GM18511 (cell line): ENCODE data around the gene SYT12.

Experiments used
- ATAC-seq: cut with Tn5 transposase; IDR thresholded peaks from one replicate; pipeline ENCODE4 v1.9.1; 2021; ENCODE audit warnings: mild to moderate bottlenecking, moderate library complexity; ENCODE audit not compliant: unreplicated experiment

Gene SYT12

DNA sequence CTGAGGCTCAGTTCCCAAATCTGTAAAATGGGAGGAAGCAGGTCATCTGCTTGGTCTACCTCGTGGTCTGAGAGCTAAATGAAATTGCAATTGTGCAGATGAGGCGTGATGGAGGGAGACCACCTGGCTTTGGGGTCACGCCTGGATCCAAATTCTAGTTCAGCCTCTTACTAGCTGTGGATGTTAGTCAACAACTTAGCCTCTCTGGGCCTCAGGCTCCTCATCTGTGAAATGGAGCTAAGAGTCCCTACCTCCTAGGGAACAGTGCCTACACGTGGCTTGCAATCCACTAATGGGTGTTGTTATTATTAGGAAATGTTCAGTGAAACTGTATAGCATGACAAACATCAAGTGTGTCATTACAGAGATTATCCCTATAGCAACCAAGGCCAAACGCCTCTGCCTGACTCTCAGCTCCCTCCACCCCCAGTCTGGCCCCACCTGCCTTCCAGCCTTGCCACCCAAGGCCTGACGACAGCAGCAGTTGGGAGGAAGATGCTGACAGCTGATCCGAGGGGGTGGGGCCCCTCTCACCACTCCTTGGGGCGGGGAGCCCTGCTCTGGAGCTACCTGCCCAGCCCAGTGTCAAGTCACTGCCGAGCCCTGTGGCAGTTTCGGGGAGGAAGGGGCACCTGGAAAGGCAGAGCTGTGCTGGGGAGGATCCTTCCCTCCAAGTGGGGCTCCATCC is 32.0 kb downstream of the SYT12 start:
- no peak for ATAC-seq

DNA sequence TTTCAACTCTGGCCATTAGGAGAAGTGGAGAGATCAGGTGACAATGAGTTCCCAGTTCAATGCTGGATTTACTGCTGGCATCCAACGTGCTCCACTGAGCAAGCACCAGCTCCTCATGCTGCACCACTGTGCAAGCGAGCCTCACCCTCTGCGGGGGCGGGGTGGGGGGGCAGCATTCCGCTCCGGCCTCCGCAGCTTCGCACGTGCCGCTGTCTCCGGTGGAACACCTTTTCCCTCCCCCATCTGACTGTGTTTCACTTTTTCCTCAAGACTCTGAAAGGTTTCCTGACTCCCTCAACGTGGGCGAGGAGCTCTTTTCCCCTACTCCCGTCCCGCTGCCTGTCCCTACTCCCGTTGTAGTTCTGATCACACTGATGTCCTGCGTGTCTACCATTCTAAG is 32.9 kb downstream of the SYT12 start:
- ATAC-seq = no peak

GRCh38 chr11:67056267-67057204 is 33.6 kb downstream of the SYT12 start, which contains the start of gene RHOD:
RHOD (plus strand) TSS chr11:67056847; CDS start chr11:67056903, 56 bp downstream.
- no peak for ATAC-seq

GRCh38 chr11:67057205-67057672 is 34.3 kb downstream of the SYT12 start:
- ATAC-seq = no peak

- no peak for ATAC-seq
These were observed 35.6 kb downstream of the SYT12 start for GRCh38 chr11:67058506-67058905.

GRCh38 chr11:67059671-67060070 is 36.7 kb downstream of the SYT12 start:
- ATAC-seq = no peak

DNA sequence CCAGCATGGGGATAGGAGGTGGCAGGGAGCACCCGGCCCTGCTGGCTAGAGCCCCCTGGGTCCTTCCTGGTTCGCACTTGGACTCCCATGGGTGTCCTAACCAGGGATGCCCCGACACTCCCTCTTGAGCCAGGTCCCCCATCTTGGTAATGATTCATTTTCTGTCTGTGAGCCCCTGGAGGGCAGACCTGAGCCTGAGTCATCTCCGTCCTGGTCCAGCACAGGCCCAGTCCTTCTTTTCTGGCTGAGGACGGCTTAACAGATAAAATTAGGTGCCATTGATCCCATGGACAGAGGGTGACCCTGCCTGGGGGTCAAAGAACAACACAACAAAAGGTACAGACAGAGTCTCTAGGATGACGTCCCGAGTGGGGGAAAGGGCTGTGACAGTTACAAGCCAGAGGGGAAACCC is 37.2 kb downstream of the SYT12 start:
- no peak for ATAC-seq

- no peak for ATAC-seq
These were observed 39.8 kb downstream of the SYT12 start for GRCh38 chr11:67062526-67063373.

DNA sequence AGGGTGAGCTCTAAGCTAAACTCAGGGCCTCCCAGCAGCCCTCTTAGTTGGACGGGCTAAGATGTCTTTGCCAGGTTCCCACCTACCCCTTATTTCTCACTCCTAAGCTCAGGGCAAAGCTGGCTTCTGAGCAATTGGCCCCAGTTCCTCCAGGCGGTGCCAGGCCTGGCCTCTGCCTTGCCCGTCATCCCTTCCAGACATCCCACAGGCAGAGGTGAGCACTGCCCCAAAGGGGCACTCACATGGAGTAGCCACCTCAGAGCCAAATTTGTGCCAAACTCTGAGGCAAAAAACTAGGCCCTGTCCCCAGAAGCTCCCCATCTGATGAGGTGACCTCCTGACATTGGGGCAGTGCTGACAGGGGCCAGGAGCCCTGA is 43.4 kb downstream of the SYT12 start:
- ATAC-seq = no peak

GRCh38 chr11:67071420-67072284 is 48.7 kb downstream of the SYT12 start:
- ATAC-seq = no peak

GRCh38 chr11:67072295-67072694 is 49.4 kb downstream of the SYT12 start:
- ATAC-seq = no peak

GRCh38 chr11:67073908-67074307 is 51.0 kb downstream of the SYT12 start:
- no peak for ATAC-seq

DNA sequence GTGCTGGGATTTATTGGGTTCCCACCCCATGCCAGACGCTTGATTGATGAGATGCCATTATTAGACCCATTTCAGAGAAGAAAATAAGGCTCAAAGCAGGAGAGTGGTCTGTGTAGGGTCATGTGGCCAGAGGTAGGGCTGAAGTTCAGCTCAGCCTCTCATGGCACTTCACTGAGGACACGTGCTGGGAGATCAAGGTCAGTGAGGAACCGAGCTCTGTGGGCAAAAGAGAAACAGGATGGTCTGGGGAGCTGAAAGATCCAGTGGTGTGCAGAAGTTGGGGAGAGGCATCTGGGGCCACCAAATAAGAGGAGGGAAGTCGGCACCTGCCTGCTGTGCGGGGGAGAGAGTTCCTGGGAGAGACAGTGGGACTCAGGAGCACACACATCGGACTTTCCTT is 53.3 kb downstream of the SYT12 start:
- no peak for ATAC-seq

- ATAC-seq = no peak
These were observed 56.3 kb downstream of the SYT12 start for GRCh38 chr11:67079065-67079705.

DNA sequence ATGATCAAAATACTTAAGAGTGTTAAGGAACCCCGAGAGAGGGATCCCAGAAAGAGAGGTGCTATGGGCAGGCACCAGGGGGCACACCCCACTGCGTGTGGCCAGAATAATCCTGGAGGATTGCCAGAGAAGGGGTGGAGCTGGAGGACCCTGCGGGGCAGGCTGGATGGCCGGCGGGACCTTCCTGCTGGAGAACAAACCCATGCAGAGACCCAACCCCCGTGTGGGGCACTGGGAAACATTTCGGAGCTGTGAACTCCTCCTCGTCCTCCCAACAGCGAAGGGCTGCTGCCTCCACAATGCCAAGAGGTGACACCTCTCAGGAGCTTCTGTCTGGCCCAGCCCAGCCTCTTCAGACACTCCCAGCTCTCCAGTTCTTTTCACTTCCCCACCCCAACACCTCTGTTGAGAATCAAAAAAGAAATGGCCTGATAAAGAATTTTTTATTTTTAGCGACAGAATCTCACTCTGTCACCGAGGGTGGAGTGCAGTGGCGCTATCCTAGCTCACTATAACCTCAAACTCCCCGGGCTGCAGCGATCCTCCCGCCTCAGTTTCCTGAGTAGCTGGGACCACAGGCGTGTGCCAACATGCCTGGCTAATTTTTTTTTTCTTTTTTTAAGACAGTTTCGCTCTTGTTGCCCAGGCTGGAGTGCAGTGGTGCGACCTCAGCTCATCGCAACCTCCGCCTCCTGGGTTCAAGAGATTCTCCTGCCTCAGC is 59.3 kb downstream of the SYT12 start:
- ATAC-seq = no peak

GRCh38 chr11:67083786-67084366 is 60.9 kb downstream of the SYT12 start:
- ATAC-seq = no peak

GRCh38 chr11:67085617-67086016 is 62.7 kb downstream of the SYT12 start:
- no peak for ATAC-seq

GRCh38 chr11:67090717-67091116 is 67.8 kb downstream of the SYT12 start:
- no peak for ATAC-seq

GRCh38 chr11:67095214-67095507 is 72.2 kb downstream of the SYT12 start:
- ATAC-seq = no peak
